Epithelial cell of esophagus (primary cell): ENCODE results near the gene RBMS3.

Experiments used
- DNase-seq: peaks from one replicate; pipeline ENCODE4 v3.0.0; 2010; ENCODE audit warnings: low read depth
- H3K4me3 ChIP-seq: 2 replicates; pipeline ENCODE4 v1.5.1; 2011; ENCODE audit warnings: mild to moderate bottlenecking, low read length, control low read depth
- CTCF ChIP-seq: IDR thresholded peaks from 2 replicates; pipeline ENCODE4 v1.5.1; 2011; ENCODE audit warnings: low read depth, mild to moderate bottlenecking, low read length, control low read depth, inconsistent platforms; ENCODE audit not compliant: insufficient read depth; ENCODE audit errors: missing control alignments

The RBMS3 gene

GRCh38 chr3:29291982-29292363 lies 11.1 kb downstream of the RBMS3 start:
- DNase-seq, result peak; percentile 72
- H3K4me3 ChIP-seq, result no peak overlapping the region
- TF ChIP-seq CTCF, result no peak

GRCh38 chr3:29293421-29293820 lies 12.6 kb downstream of the RBMS3 start:
- H3K4me3 ChIP-seq, result no peak overlapping the region
- DNase-seq, result no peak
- no peak for TF ChIP-seq CTCF

GRCh38 chr3:29297998-29298397 lies 17.1 kb downstream of the RBMS3 start:
- TF ChIP-seq CTCF, result no peak
- H3K4me3 ChIP-seq, result no peak overlapping the region
- DNase-seq, result no peak

- TF ChIP-seq CTCF, result no peak
- DNase-seq, result no peak
- H3K4me3 ChIP-seq, result no peak overlapping the region
These were observed 20.6 kb downstream of the RBMS3 start for GRCh38 chr3:29301332-29302019.

- no peak for DNase-seq
- no peak for TF ChIP-seq CTCF
- no peak overlapping the region for H3K4me3 ChIP-seq
These were observed 21.7 kb downstream of the RBMS3 start for GRCh38 chr3:29302619-29303018.

- no peak for TF ChIP-seq CTCF
- no peak for DNase-seq
- no peak overlapping the region for H3K4me3 ChIP-seq
These were observed 26.4 kb downstream of the RBMS3 start for GRCh38 chr3:29307295-29307694.

- TF ChIP-seq CTCF, result no peak
- DNase-seq, result no peak
- no peak overlapping the region for H3K4me3 ChIP-seq
These were observed 30.0 kb downstream of the RBMS3 start for GRCh38 chr3:29310865-29311264.
